Measurements from ENCODE around the gene URGCP.

Gene URGCP

GRCh38 chr7:43925984-43926797, 19.8 kb upstream of the URGCP start, which contains the start of gene UBE2D4:
Gene UBE2D4, plus strand, starts transcription at chr7:43926436. Its CDS starts 97 bp downstream, at chr7:43926533.
- TF ChIP-seq CTCF (IDR thresholded peaks at IDR 0.05; ENCODE audit: low read depth, low read length) = no peak
- TF ChIP-seq POLR2A (IDR thresholded peaks at IDR 0.05; ENCODE audit: extremely low read depth, insufficient read length) = peak; percentile 95
- peak; percentile 84 for TF ChIP-seq MYC (IDR thresholded peaks at IDR 0.05; ENCODE audit: low read depth, low read length)
- TF ChIP-seq, protein P1, sequence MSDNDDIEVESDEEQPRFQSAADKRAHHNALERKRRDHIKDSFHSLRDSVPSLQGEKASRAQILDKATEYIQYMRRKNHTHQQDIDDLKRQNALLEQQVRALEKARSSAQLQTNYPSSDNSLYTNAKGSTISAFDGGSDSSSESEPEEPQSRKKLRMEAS (IDR thresholded peaks at IDR 0.05; ENCODE audit: low read depth, low read length) = peak; percentile 84
- H3K4me3 ChIP-seq (ENCODE audit: low read depth, low read length) = peak within 1 kb of the TSS; percentile 93
- DNase-seq (ENCODE audit: low read depth) = peak; percentile 91

GRCh38 chr7:43922726-43923125, 16.3 kb upstream of the URGCP start:
- H3K4me3 ChIP-seq (ENCODE audit: low read depth, low read length) = no peak overlapping the region
- TF ChIP-seq, protein P1 (IDR thresholded peaks at IDR 0.05; ENCODE audit: low read depth, low read length) = no peak
- TF ChIP-seq POLR2A (IDR thresholded peaks at IDR 0.05; ENCODE audit: extremely low read depth, insufficient read length) = no peak
- TF ChIP-seq CTCF (IDR thresholded peaks at IDR 0.05; ENCODE audit: low read depth, low read length) = no peak
- no peak for TF ChIP-seq MYC (IDR thresholded peaks at IDR 0.05; ENCODE audit: low read depth, low read length)
- DNase-seq (ENCODE audit: low read depth) = no peak

- no peak overlapping the region for H3K4me3 ChIP-seq (ENCODE audit: low read depth, low read length)
- DNase-seq (ENCODE audit: low read depth) = no peak
- TF ChIP-seq, protein P1 (IDR thresholded peaks at IDR 0.05; ENCODE audit: low read depth, low read length) = no peak
- TF ChIP-seq CTCF (IDR thresholded peaks at IDR 0.05; ENCODE audit: low read depth, low read length) (no peak), POLR2A (IDR thresholded peaks at IDR 0.05; ENCODE audit: extremely low read depth, insufficient read length) (no peak), MYC (IDR thresholded peaks at IDR 0.05; ENCODE audit: low read depth, low read length) (no peak)
These were observed 15.0 kb upstream of the URGCP start for GRCh38 chr7:43921423-43921822.

GRCh38 chr7:43915907-43916306, 9.5 kb upstream of the URGCP start:
- H3K4me3 ChIP-seq (ENCODE audit: low read depth, low read length) = no peak overlapping the region
- TF ChIP-seq MYC (IDR thresholded peaks at IDR 0.05; ENCODE audit: low read depth, low read length) (no peak), POLR2A (IDR thresholded peaks at IDR 0.05; ENCODE audit: extremely low read depth, insufficient read length) (no peak)
- TF ChIP-seq, protein P1 (IDR thresholded peaks at IDR 0.05; ENCODE audit: low read depth, low read length) = no peak
- DNase-seq (ENCODE audit: low read depth) = no peak

DNA sequence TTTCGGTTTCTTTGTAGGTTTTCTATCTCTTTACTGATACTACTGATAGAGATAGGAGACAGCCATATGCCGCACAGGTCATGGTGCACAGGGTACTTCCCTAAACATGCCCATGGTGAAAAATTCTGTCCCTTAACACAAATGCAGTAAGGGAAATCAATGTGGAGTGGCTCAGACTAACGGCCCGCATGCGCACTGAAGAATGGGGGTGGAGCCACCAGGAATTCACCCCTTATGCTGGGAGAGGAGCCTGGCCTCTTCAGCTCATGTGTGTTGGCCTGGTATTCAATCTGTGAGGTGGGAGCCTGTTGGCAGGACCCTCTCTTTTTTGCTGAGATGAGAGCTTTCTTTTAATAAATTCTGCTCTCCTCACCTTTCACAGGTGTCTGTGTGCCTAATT, 8.4 kb upstream of the URGCP start:
- H3K4me3 ChIP-seq (ENCODE audit: low read depth, low read length) = no peak overlapping the region
- no peak for TF ChIP-seq CTCF (IDR thresholded peaks at IDR 0.05; ENCODE audit: low read depth, low read length)
- TF ChIP-seq, protein P1 (IDR thresholded peaks at IDR 0.05; ENCODE audit: low read depth, low read length) = no peak
- DNase-seq (ENCODE audit: low read depth) = no peak

- peak; percentile 55 for DNase-seq (ENCODE audit: low read depth)
- peak overlapping the region; percentile 53 for H3K4me3 ChIP-seq (ENCODE audit: low read depth, low read length)
- TF ChIP-seq POLR2A (IDR thresholded peaks at IDR 0.05; ENCODE audit: extremely low read depth, insufficient read length) (no peak), CTCF (IDR thresholded peaks at IDR 0.05; ENCODE audit: low read depth, low read length) (no peak), MYC (IDR thresholded peaks at IDR 0.05; ENCODE audit: low read depth, low read length) (no peak)
- TF ChIP-seq, protein P1 (IDR thresholded peaks at IDR 0.05; ENCODE audit: low read depth, low read length) = no peak
These were observed 453 bp downstream of the URGCP start for GRCh38 chr7:43905956-43906330.

Data from NB4 (cell line).